H1 (cell line): ENCODE measurements around the gene AKAP7. TPM values are rescaled to one million over a fixed set of nuclear protein-coding genes. Genes with fewer than 3 reads are reported as not detected.

Experiments
- CTCF ChIA-PET: fragments of 300-600 bp; sonication (Branson Sonifier 250); formaldehyde crosslinking; loops from one replicate; lab custom pipeline; 2021; ENCODE audit not compliant: partially characterized antibody; lab: Charles Lee
- POLR2A ChIA-PET: fragments of 300-600 bp; sonication (Branson Sonifier 250); formaldehyde crosslinking; loops from one replicate; lab custom pipeline; 2021; ENCODE audit warnings: inconsistent platforms; ENCODE audit not compliant: partially characterized antibody; lab: Charles Lee
- DNase-seq, 2 experiments: peaks; one replicate each; pipeline versions ENCODE4 v3.0.0 to v3.0.0-alpha.2; 2010 to 2022; ENCODE audit warnings: low spot score in 2 of 2, low read depth in 1 of 2, mixed read lengths in 1 of 2
- FAIRE-seq: peaks from 2 replicates; lab custom pipeline; 2011; peaks lifted over from hg19 to GRCh38; lab: Jason Lieb, UNC
- H2AFZ ChIP-seq: 2 replicates; pipeline ENCODE4 v1.8.1; 2012; ENCODE audit warnings: low read length, inconsistent platforms
- H2AK5ac ChIP-seq: 2 replicates; pipeline ENCODE4 v1.6.1; 2013; ENCODE audit warnings: low read depth, low read length
- H2BK120ac ChIP-seq: replicated peaks from 2 replicates; pipeline ENCODE3; 2013; ENCODE audit warnings: low read depth, low read length, inconsistent platforms
- H2BK12ac ChIP-seq: 2 replicates; pipeline ENCODE4 v1.6.1; 2013; ENCODE audit warnings: low read depth, low read length
- H2BK15ac ChIP-seq: 2 replicates; pipeline ENCODE4 v1.6.1; 2013; ENCODE audit warnings: low read length
- H2BK20ac ChIP-seq: 2 replicates; pipeline ENCODE4 v1.6.1; 2013; ENCODE audit warnings: low read length
- H2BK5ac ChIP-seq: 2 replicates; pipeline ENCODE4 v1.6.1; 2013; ENCODE audit warnings: low read depth, low read length
- H3K14ac ChIP-seq: 2 replicates; pipeline ENCODE4 v1.6.1; 2013; ENCODE audit warnings: inconsistent platforms; ENCODE audit not compliant: insufficient read length
- H3K18ac ChIP-seq: 2 replicates; pipeline ENCODE4 v1.6.1; 2013; ENCODE audit warnings: low read length; ENCODE audit errors: extremely low read depth
- H3K23ac ChIP-seq: 2 replicates; pipeline ENCODE4 v1.6.1; 2013; ENCODE audit warnings: inconsistent platforms; ENCODE audit not compliant: insufficient read length
- H3K23me2 ChIP-seq: 2 replicates; pipeline ENCODE4 v1.6.1; 2013; ENCODE audit warnings: low read depth, low read length
- H3K27ac ChIP-seq: 2 replicates; pipeline ENCODE4 v1.6.1; 2011; ENCODE audit warnings: low read depth, low read length, inconsistent platforms
- H3K27me3 ChIP-seq, 4 experiments: replicated peaks in 1 of 4; 1 replicate in 1 of 4; 2 replicates in 3 of 4; pipeline versions ENCODE4 v1.6.1 to v1.8.1; 2011 to 2013; ENCODE audit warnings: low read length in 3 of 4, mild to moderate bottlenecking in 3 of 4, inconsistent platforms in 2 of 4, mixed read lengths in 2 of 4, moderate library complexity in 1 of 4; ENCODE audit not compliant: control insufficient read depth in 3 of 4, insufficient read depth in 3 of 4; ENCODE audit errors: extremely low read depth in 1 of 4
- H3K36me3 ChIP-seq, 4 experiments: 2 replicates each; pipeline versions ENCODE4 v1.6.1 to v1.8.1; 2011 to 2013; ENCODE audit warnings: mild to moderate bottlenecking in 4 of 4, low read length in 3 of 4, moderate library complexity in 2 of 4, control low read depth in 1 of 4, inconsistent platforms in 1 of 4; ENCODE audit not compliant: insufficient read depth in 4 of 4, control insufficient read depth in 2 of 4
- H3K4ac ChIP-seq: replicated peaks from 2 replicates; pipeline ENCODE3; 2013; ENCODE audit warnings: low read length, low read depth, mixed read lengths, inconsistent platforms; ENCODE audit not compliant: insufficient read length
- H3K4me1 ChIP-seq, 4 experiments: replicated peaks in 1 of 4; 1 replicate in 1 of 4; 2 replicates in 3 of 4; pipeline versions ENCODE4 v1.6.1 to v1.8.1; 2011 to 2013; ENCODE audit warnings: low read length in 3 of 4, inconsistent platforms in 2 of 4, mixed read lengths in 1 of 4; ENCODE audit not compliant: insufficient read depth in 4 of 4, control insufficient read depth in 3 of 4
- H3K4me2 ChIP-seq, 2 experiments: 2 replicates each; pipeline versions ENCODE4 v1.6.1 to v1.8.1; 2011 to 2013; ENCODE audit warnings: low read depth in 2 of 2, low read length in 2 of 2, control low read depth in 1 of 2, inconsistent platforms in 1 of 2, mild to moderate bottlenecking in 1 of 2; ENCODE audit not compliant: insufficient read depth in 1 of 2
- H3K4me3 ChIP-seq, 4 experiments: fragments of 200-600, 300-600 bp in 1 of 4; sonication (generic), shearing (Covaris generic), sonication (Bioruptor Twin) in 1 of 4; 2 replicates each; pipeline versions ENCODE4 v1.5.1 to v1.8.1; 2011 to 2016; ENCODE audit warnings: low read length in 4 of 4, low read depth in 3 of 4, control low read depth in 2 of 4, inconsistent platforms in 2 of 4, mild to moderate bottlenecking in 2 of 4, mixed read lengths in 1 of 4, moderate library complexity in 1 of 4; ENCODE audit not compliant: insufficient read depth in 2 of 4; ENCODE audit errors: extremely low read depth in 1 of 4
- H3K56ac ChIP-seq: replicated peaks from 2 replicates; pipeline ENCODE3; 2013; ENCODE audit warnings: low read depth, mild to moderate bottlenecking, mixed read lengths, low read length, inconsistent platforms; ENCODE audit not compliant: insufficient read length
- H3K79me1 ChIP-seq: 2 replicates; pipeline ENCODE4 v1.6.1; 2013; ENCODE audit warnings: low read depth, low read length, control low read depth
- H3K79me2 ChIP-seq, 2 experiments: 2 replicates each; pipeline versions ENCODE4 v1.6.1 to v1.8.1; 2012 to 2013; ENCODE audit warnings: low read length in 2 of 2, mild to moderate bottlenecking in 2 of 2, inconsistent platforms in 1 of 2; ENCODE audit not compliant: insufficient read depth in 2 of 2, control insufficient read depth in 1 of 2
- H3K9ac ChIP-seq, 4 experiments: replicated peaks in 1 of 4; 1 replicate in 1 of 4; 2 replicates in 3 of 4; pipeline versions ENCODE4 v1.6.1 to v1.8.1; 2011 to 2013; ENCODE audit warnings: low read depth in 3 of 4, low read length in 3 of 4, control low read depth in 2 of 4, mild to moderate bottlenecking in 2 of 4, moderate library complexity in 2 of 4, inconsistent platforms in 1 of 4; ENCODE audit errors: extremely low read depth in 1 of 4
- H3K9me3 ChIP-seq, 2 experiments: 2 replicates each; pipeline versions ENCODE4 v1.6.1 to v1.8.1; 2012 to 2013; ENCODE audit warnings: mild to moderate bottlenecking in 2 of 2, moderate library complexity in 2 of 2, control low read depth in 1 of 2, inconsistent platforms in 1 of 2, low read depth in 1 of 2, low read length in 1 of 2, mixed read lengths in 1 of 2; ENCODE audit not compliant: insufficient read depth in 2 of 2
- H4K20me1 ChIP-seq, 2 experiments: replicated peaks in 1 of 2; 2 replicates each; pipeline versions ENCODE3 to v1.8.1; 2011 to 2013; ENCODE audit warnings: inconsistent platforms in 2 of 2, low read length in 2 of 2, mild to moderate bottlenecking in 1 of 2; ENCODE audit not compliant: insufficient read depth in 2 of 2, control insufficient read depth in 1 of 2
- H4K5ac ChIP-seq: 2 replicates; pipeline ENCODE4 v1.6.1; 2013; ENCODE audit warnings: low read length, low read depth, mixed read lengths, inconsistent platforms; ENCODE audit not compliant: insufficient read length
- H4K8ac ChIP-seq: 2 replicates; pipeline ENCODE4 v1.8.0; 2013; ENCODE audit warnings: mild to moderate bottlenecking, moderate library complexity, low read length, inconsistent platforms; ENCODE audit not compliant: insufficient read depth; ENCODE audit errors: extremely low read depth
- H4K91ac ChIP-seq: replicated peaks from 2 replicates; pipeline ENCODE3; 2013; ENCODE audit warnings: low read length, mixed read lengths, inconsistent platforms; ENCODE audit not compliant: insufficient read length
- BCL11A ChIP-seq, 2 experiments: IDR thresholded peaks; one replicate each; pipeline ENCODE4 v1.6.1; 2011; ENCODE audit warnings: low read depth in 2 of 2, low read length in 2 of 2, mild to moderate bottlenecking in 2 of 2
- CBX8 ChIP-seq: fragments of 300-800, 300-1000 bp; sonication (generic); IDR thresholded peaks from 2 replicates; pipeline ENCODE4 v1.7.1; 2016; ENCODE audit warnings: low read depth, low read length, borderline replicate concordance
- CEBPB ChIP-seq: IDR thresholded peaks from 2 replicates; pipeline ENCODE4 v1.6.1; 2012; ENCODE audit warnings: low read depth, low read length
- NANOG ChIP-seq: IDR thresholded peaks from 2 replicates; pipeline ENCODE4 v1.6.1; 2011; ENCODE audit warnings: low read length, low read depth, mild to moderate bottlenecking, inconsistent platforms; ENCODE audit not compliant: insufficient read depth, poor library complexity, severe bottlenecking
- NRF1 ChIP-seq: IDR thresholded peaks from 2 replicates; pipeline ENCODE4 v1.6.1; 2011; ENCODE audit warnings: mild to moderate bottlenecking, low read depth, low read length, improper control_type of control experiment
- POU5F1 ChIP-seq: IDR thresholded peaks from 2 replicates; pipeline ENCODE4 v1.6.1; 2011; ENCODE audit warnings: low read depth, mild to moderate bottlenecking, low read length, moderate library complexity
- RBBP5 ChIP-seq: IDR thresholded peaks from 2 replicates; pipeline ENCODE4 v1.7.1; 2012; ENCODE audit warnings: low read depth, mild to moderate bottlenecking, inconsistent platforms, low read length, moderate library complexity, borderline replicate concordance
- RNF2 ChIP-seq: fragments of 200-900, 300-1000 bp; sonication (generic); IDR thresholded peaks from 2 replicates; pipeline ENCODE4 v1.7.1; 2016; ENCODE audit warnings: borderline replicate concordance, low read depth, mild to moderate bottlenecking, antibody characterized with exemption, low read length; ENCODE audit not compliant: poor library complexity, severe bottlenecking; ENCODE audit errors: missing control alignments
- RXRA ChIP-seq: IDR thresholded peaks from 2 replicates; pipeline ENCODE4 v1.6.1; 2011; ENCODE audit warnings: low read depth, mild to moderate bottlenecking, low read length, moderate library complexity; ENCODE audit not compliant: insufficient read depth
- SIN3A ChIP-seq, 2 experiments: IDR thresholded peaks in 1 of 2; conservative IDR thresholded peaks in 1 of 2; 2 replicates each; pipeline ENCODE4 v1.6.1; 2011 to 2012; ENCODE audit warnings: low read length in 2 of 2, improper control_type of control experiment in 1 of 2, low read depth in 1 of 2, mild to moderate bottlenecking in 1 of 2
- SP1 ChIP-seq: IDR thresholded peaks from 2 replicates; pipeline ENCODE4 v1.6.1; 2011; ENCODE audit warnings: low read depth, low read length
- SP2 ChIP-seq: IDR thresholded peaks from 2 replicates; pipeline ENCODE4 v1.6.1; 2012; ENCODE audit warnings: mild to moderate bottlenecking, low read length, inconsistent platforms
- SUZ12 ChIP-seq: fragments of 200-600 bp; sonication (generic); IDR thresholded peaks from 2 replicates; pipeline ENCODE4 v1.6.1; 2012; ENCODE audit warnings: mild to moderate bottlenecking, inconsistent platforms, low read length, moderate library complexity, mixed read lengths
- TAF1 ChIP-seq: IDR thresholded peaks from 2 replicates; pipeline ENCODE4 v1.6.1; 2011; ENCODE audit warnings: mild to moderate bottlenecking, low read depth, low read length
- WGBS, 2 experiments: shearing (Covaris generic) in 1 of 2; methylation state at CpG; one replicate each; pipeline versions ENCODE4 v1.1.6 to v1.1.7; 2013 to 2015; ENCODE audit warnings: low lambda C conversion rate in 2 of 2, mixed read lengths in 2 of 2, inconsistent platforms in 1 of 2, low coverage in 1 of 2, missing lambda C conversion rate in 1 of 2; ENCODE audit not compliant: insufficient replicate concordance in 2 of 2, insufficient coverage in 1 of 2, insufficient read length in 1 of 2; ENCODE audit errors: extremely low coverage in 1 of 2, missing lambda C conversion rate in 1 of 2; 5-methylcytosine and 5-hydroxymethylcytosine counted together
- polyA plus RNA-seq, 7 experiments: library from polyadenylated mRNA; depleted of rRNA in 3 of 7; stranded (reverse) in 5 of 7; unstranded in 2 of 7; fragments of >200 nt in 5 of 7; fragments of 200-250 nt in 2 of 7; gene quantifications; 1 replicate in 5 of 7; 2 replicates in 1 of 7; 4 replicates in 1 of 7; pipeline versions ENCODE4 v1.2.1 to v1.2.3, GENCODE V29; 2011 to 2013; ENCODE audit warnings: missing spikeins in 2 of 7, mixed read lengths in 2 of 7
- total RNA-seq: library from RNA; stranded (reverse); fragmentation: NEBNext Ultra II Directional; extraction: Animal tissue kit (Norgen Biotek cat#: 25700); gene quantifications from 2 replicates; pipeline ENCODE4 v1.2.1, GENCODE V29; 2021

AKAP7 gene
- total and polyA plus RNA-seq, 2 of the 8 experiments (the other 6 are each of a cell fraction or from before 2014, with no cell fraction given), result 4.7 to 16.9 TPM

GRCh38 chr6:131322125-131322524 is 186.9 kb downstream of the AKAP7 start:
- Histone ChIP-seq H3K27ac (0 out of 2 replicates have a peak overlapping the region, but pooled peaks have one; percentile 39), H2AFZ (no peak overlapping the region), H4K91ac (no peak overlapping the region), H2BK20ac (no peak overlapping the region), H3K4me3 (peak overlapping the region in 1 of 4 experiments; percentile 22; a peak in 1 of 8 replicates), H3K4me2 (peak overlapping the region; percentile 19 to 25; a peak in 1 of 4 replicates), H3K56ac (no peak overlapping the region), H2BK15ac (no peak overlapping the region), H4K20me1 (no peaks in the 10 kb centered on the region), H4K5ac (peak overlapping the region; percentile 57), H3K9ac (no peak overlapping the region), H3K9me3 (no peaks in the 10 kb centered on the region), H3K23me2 (no peaks in the 10 kb centered on the region; the same call in 1 of the 2 replicates), H3K23ac (no peak overlapping the region), H3K27me3 (no peaks in the 10 kb centered on the region), H3K4ac (no peak overlapping the region), H2BK5ac (0 out of 2 replicates have a peak overlapping the region, but pooled peaks have one; percentile 92), H3K79me2 (no peaks in the 10 kb centered on the region), H3K14ac (no peak overlapping the region), H3K18ac (no peak overlapping the region), H3K36me3 (0 out of 8 replicates have a peak, but pooled peaks cover 0 to 4% (median 0%) of the 10 kb centered on the region in 4 experiments), H3K4me1 (peaks cover 0 to 14% (median 6%) of the 10 kb centered on the region in 4 experiments; a peak in 2 of 7 replicates), H2BK12ac (no peak overlapping the region), H3K79me1 (no peaks in the 10 kb centered on the region), H4K8ac (no peak overlapping the region), H2BK120ac (peak overlapping the region; percentile 99), H2AK5ac (no peak overlapping the region)
- ChIA-PET POLR2A (interaction anchor here (0.8 to 2.0 kb wide), 2 partner anchors 12 to 29 kb away, joined by 3 to 6 read pairs; no protein-coding TSS in a partner anchor), CTCF (no interaction called here)
- FAIRE-seq (peak; percentile 42), DNase-seq (no peak)
- whole genome bisulfite sequencing, 2 experiments, result 8% methylated on average over 1 of the region's 1 CpG; no CpG with 5 or more reads in 1 of the 2 experiments
- TF ChIP-seq RBBP5, result no peak
- no peak for TF ChIP-seq BCL11A (IDR thresholded peaks at IDR 0.05; ENCODE audit: low read depth in 2 of 2, low read length in 2 of 2)
- no peak for TF ChIP-seq NRF1
- no peak for TF ChIP-seq CBX8
- TF ChIP-seq SUZ12, result no peak
- no peak for TF ChIP-seq SP1
- TF ChIP-seq RXRA, result no peak
- no peak for TF ChIP-seq TAF1
- no peak for TF ChIP-seq NANOG
- TF ChIP-seq SP2, result no peak
- TF ChIP-seq RNF2, result no peak
- TF ChIP-seq CEBPB, result no peak
- TF ChIP-seq SIN3A (conservative IDR thresholded peaks at IDR 0.05 in 1 of 2, IDR thresholded peaks at IDR 0.05 in 1 of 2; ENCODE audit: low read depth in 1 of 2, low read length in 2 of 2), result no peak
- no peak for TF ChIP-seq POU5F1
